PFSK-1 (cell line): ENCODE data around the gene DHRS2.

Experiments
- FOXP2 ChIP-seq: optimal IDR thresholded peaks from 2 replicates; pipeline ENCODE3; 2011; ENCODE audit warnings: borderline replicate concordance, control low read depth, inconsistent platforms; ENCODE audit not compliant: insufficient read depth; ENCODE audit errors: extremely low read length, extremely low read depth
- POLR2AphosphoS5 ChIP-seq: IDR thresholded peaks from 2 replicates; pipeline ENCODE4 v1.6.1; 2012; ENCODE audit warnings: low read depth, mild to moderate bottlenecking, control low read depth, low read length, moderate library complexity
- SIN3A ChIP-seq: IDR thresholded peaks from 2 replicates; pipeline ENCODE4 v1.6.1; 2012; ENCODE audit warnings: mild to moderate bottlenecking, low read length, moderate library complexity, borderline replicate concordance; ENCODE audit not compliant: insufficient read depth
- TAF1 ChIP-seq: IDR thresholded peaks from 2 replicates; pipeline ENCODE4 v1.6.1; 2012; ENCODE audit warnings: low read length, control low read depth, borderline replicate concordance; ENCODE audit not compliant: insufficient read depth
- TF ChIP-seq, protein P1 (sequence below), 2 experiments: IDR thresholded peaks; 2 replicates each; pipeline versions ENCODE4 v1.6.1 to v1.8.0; 2011 to 2012; ENCODE audit warnings: low read depth in 2 of 2, low read length in 2 of 2, control low read depth in 1 of 2, inconsistent platforms in 1 of 2, mild to moderate bottlenecking in 1 of 2, moderate library complexity in 1 of 2; ENCODE audit not compliant: insufficient read depth in 1 of 2

The DHRS2 gene

DNA sequence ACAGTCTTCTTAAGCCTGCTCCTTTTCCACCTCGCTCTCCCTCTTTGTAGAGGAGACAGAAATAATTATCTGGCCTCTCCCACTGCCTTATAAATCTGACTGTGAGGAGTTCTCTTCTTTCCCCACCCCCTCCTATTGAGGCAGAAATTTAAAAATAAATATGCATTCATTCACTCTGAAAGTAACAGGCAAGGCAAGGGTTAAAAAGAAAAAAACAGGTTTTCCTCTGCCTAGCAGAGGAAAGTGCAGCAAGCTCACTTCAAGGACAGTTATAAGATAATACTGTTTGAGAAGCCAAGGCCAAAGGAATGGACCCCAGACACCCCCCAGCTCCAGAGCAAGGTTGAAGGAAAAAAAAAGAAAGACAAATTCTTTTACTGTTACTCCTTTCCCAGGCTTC lies 56.3 kb downstream of the DHRS2 start:
- TF ChIP-seq FOXP2: no peak
- no peak for TF ChIP-seq POLR2AphosphoS5
- no peak for TF ChIP-seq TAF1
- TF ChIP-seq SIN3A: no peak
- TF ChIP-seq, protein P1, sequence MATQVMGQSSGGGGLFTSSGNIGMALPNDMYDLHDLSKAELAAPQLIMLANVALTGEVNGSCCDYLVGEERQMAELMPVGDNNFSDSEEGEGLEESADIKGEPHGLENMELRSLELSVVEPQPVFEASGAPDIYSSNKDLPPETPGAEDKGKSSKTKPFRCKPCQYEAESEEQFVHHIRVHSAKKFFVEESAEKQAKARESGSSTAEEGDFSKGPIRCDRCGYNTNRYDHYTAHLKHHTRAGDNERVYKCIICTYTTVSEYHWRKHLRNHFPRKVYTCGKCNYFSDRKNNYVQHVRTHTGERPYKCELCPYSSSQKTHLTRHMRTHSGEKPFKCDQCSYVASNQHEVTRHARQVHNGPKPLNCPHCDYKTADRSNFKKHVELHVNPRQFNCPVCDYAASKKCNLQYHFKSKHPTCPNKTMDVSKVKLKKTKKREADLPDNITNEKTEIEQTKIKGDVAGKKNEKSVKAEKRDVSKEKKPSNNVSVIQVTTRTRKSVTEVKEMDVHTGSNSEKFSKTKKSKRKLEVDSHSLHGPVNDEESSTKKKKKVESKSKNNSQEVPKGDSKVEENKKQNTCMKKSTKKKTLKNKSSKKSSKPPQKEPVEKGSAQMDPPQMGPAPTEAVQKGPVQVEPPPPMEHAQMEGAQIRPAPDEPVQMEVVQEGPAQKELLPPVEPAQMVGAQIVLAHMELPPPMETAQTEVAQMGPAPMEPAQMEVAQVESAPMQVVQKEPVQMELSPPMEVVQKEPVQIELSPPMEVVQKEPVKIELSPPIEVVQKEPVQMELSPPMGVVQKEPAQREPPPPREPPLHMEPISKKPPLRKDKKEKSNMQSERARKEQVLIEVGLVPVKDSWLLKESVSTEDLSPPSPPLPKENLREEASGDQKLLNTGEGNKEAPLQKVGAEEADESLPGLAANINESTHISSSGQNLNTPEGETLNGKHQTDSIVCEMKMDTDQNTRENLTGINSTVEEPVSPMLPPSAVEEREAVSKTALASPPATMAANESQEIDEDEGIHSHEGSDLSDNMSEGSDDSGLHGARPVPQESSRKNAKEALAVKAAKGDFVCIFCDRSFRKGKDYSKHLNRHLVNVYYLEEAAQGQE (IDR thresholded peaks at IDR 0.05; ENCODE audit: insufficient read depth in 1 of 2, low read depth in 2 of 2, low read length in 2 of 2): no peak

DNA sequence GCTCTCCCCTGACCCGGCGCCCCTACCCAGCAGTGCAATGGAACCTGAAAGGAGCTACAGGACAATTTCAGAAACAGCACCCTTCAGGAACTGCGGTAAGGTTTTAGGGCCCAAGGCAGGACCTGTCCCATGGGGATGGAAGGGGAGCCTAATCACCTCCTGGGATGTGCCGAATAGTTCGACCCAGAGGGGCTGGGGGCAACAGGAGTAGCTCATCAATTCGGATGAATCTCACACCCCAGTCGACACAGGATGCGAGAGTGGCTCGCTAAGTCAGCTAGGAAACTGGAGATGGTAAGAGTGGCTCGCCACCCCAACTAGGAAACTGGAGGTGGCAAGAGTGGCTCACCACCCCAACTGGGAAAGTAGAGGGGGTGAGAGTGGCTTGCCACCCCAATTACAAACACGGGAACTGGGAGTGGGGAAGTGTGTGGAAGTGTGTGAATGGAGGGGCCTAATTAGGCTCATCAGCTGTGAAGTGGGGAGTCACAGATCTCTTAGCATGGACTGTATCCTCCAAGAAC lies 57.1 kb downstream of the DHRS2 start:
- TF ChIP-seq, protein P1 (IDR thresholded peaks at IDR 0.05; ENCODE audit: insufficient read depth in 1 of 2, low read depth in 2 of 2, low read length in 2 of 2): no peak
- no peak for TF ChIP-seq TAF1
- TF ChIP-seq SIN3A: no peak
- no peak for TF ChIP-seq FOXP2
- no peak for TF ChIP-seq POLR2AphosphoS5

DNA sequence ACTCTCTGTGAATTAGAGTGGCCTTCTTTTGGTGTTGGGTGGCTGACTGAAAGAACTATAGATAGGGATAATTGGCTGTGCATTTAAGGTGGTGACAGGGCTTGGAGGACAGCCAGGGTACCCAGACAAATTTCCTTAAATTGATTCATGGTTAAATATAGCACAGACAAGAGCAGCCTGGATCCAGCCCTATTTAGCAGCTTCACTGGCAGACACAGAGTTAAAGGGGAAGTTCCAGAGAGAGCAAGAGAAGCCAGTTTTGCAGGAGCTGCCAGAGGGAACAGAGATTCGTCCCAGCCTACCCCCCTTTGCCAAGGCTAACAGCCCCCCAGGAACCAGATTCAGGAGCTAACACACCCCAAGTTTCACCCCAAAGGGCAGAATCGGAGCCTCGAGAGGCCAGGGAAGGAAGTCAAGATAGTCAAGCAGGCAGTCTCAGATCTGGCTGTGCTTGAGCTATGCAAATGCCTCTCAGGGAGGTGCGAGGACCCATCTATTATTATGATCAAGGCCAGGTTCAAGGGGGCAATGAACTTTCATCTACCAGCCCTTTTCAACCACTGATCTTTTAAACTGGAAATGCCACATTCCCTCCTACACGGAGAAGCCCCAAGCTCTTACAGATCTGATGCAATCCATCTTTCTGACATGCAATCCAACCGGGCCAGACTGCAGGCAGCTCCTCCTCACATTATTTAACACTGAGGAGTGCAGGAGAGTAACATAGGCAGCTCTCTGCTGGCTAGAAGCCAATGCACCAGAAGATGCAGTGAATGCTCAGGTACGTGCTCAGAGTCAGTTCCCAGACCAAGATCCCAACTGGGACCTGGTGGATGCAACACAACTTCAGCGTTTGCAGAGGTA lies 58.2 kb downstream of the DHRS2 start:
- TF ChIP-seq POLR2AphosphoS5 (no peak), SIN3A (no peak), FOXP2 (no peak), TAF1 (no peak)
- TF ChIP-seq, protein P1 (IDR thresholded peaks at IDR 0.05; ENCODE audit: insufficient read depth in 1 of 2, low read depth in 2 of 2, low read length in 2 of 2): no peak
